NCI-H2171 treated with DMSO at 0.1 percent for 48 hours (cell line): ENCODE measurements around the gene NMNAT3.

ENCODE experiments used
- DNase-seq: peaks from one replicate; lab custom pipeline; 2025; lab: John Stamatoyannopoulos, UW

Gene NMNAT3

DNA sequence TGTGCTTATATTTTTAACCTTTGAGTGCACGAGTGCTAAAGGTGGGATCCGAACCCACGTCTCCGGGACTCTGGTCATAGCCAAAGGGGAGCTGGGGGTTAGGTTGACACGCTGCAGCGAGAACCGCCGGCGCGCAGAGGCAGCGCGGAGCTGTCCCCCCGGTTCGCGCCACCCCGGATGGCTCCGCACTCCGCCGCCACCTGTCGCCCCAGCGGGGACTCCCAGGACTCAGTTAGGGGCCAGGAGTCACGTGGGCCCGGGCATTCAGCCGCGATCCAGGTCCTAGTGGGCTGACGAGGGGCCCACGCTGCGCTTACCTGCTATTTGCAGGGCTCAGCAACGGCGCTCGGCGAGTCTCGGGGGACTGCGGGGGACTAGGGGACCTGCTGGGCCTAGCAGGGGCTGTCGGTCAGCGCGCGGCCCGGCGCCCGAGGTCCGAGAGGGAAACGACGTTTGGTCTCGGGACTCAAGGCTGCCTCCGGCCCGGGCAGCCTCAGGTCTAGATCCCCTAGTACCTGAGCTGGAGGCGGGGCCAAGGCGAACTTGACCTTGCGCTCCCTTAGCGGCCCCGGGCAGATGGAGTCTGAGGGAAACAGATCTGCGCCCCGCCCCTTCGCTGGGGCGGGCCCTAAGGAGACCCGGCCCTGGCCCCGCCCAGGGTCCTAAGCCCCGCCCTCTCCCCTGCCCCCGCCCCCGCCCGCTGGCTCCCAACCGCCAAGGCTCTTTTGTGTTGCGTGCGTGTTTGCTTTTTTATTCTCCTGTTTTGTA lies at the start of gene NMNAT3:
Gene NMNAT3 (minus strand): TSS at position 585 of the 768 bp plus-strand sequence. CDS start 50,248 bp downstream, outside the sequence.
- DNase-seq: peak; percentile 92

DNA sequence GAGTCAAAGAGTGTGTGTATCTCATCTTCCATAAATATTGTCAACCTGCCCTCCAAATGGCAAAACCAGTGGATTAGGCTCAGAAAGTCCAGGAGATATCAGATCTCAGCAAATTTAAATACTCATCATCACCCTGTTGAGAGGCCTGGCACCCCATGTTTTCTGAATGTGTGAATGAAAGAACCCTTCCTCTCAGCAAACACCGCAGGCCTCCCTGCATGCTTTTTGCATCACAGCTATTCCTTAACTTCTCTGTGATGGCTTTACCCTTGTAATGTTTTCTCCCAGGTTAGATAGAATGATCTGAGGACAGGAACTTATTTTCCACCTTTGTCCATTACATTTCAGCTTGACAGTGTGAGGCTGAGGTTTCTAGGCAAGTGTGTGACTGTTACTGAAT lies 43.6 kb upstream of the NMNAT3 start:
- DNase-seq: no peak

DNA sequence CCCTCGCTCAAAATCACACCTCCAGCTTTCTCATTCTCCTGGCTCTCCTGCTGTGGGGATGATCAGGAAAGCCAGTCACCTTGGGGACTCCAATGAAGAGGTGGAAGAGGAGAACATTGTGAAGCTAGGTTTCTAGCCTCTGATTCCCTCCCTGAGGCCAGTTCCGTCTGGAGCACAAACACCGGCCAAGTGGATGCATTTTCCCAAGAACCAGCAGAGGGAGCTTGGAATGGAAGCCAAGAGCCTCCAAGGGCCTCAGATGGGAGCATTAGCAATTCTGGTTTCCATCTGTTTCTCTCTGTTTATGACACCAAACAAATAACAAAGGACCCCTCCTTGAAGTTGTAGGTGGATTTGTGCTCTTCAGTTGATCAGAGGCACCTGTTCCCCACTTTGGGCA lies 40.6 kb upstream of the NMNAT3 start:
- peak; percentile 97 for DNase-seq

DNA sequence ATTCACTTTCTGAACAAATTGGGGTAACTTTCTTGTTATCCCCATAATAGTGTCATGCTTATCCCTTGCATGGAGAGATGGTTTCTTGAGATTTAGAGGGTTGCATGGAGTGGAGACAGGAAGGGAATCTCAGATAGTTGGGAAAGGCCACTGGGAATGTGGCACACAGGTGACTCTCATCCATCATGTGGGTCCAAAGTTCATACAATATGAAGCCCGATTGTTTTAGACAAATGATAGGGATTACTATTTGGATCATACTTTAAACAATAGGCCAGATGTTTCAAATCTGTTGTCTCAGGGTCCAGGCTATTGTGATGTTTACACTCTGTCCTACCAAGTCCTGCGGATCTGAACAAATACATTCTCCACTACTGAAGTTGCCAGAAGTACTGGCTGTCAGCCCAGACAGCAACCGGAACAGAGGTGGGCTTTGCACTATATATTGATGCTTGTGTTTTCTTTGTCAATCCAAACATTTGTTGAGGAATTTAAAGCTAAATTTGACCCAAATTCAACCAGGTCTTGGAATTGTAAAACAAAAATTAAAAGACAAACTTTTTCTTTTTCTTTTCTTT lies 39.2 kb upstream of the NMNAT3 start:
- no peak for DNase-seq

DNA sequence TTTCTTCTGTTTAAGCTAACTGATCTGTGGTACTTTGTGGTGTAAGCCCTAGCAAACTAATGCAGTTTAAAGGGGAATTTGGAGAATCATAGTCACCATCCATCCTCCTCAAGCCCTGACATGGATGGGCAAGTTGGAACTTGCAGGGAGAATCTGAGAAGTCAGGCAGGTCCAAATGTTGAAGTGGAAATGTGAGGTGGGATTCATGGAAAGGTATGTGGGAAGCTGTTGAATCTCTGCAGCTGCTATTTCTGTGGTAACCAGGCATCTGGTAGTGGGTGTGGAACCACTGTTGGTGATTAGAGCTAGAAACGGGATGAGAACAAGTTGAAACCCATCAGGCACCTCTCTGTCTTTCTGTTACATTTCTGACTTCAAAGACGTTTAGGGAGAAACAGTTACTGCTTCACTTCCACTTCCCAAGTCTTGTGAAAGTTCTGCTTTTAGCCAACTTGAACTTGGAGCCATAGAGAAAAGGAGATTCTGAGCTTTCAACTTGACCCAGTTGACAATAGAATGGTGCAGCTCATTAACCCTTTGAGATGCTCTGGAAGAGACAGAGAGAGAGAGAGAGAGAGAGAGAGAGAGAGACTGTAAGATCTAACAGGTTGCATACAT lies 38.1 kb upstream of the NMNAT3 start:
- peak; percentile 82 for DNase-seq

DNA sequence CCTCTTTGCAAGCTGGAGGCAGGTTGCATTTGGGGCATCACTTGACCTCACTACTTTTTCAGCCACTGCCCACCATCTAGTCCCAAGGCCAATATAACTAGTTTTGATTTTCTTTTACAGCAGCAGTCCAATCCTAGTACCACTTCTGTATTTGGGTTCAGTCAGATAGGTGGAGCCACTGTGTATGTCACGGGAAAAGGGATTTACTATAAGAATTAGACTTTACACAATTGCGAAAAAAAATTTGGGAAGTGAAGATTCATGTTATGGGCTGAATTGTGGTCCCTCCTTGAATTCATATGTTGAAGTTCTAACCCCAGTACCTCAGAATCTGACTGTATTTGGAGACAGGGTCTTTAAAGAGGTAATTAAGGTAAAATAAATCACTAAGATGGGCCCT lies 37.4 kb upstream of the NMNAT3 start:
- DNase-seq: no peak

DNA sequence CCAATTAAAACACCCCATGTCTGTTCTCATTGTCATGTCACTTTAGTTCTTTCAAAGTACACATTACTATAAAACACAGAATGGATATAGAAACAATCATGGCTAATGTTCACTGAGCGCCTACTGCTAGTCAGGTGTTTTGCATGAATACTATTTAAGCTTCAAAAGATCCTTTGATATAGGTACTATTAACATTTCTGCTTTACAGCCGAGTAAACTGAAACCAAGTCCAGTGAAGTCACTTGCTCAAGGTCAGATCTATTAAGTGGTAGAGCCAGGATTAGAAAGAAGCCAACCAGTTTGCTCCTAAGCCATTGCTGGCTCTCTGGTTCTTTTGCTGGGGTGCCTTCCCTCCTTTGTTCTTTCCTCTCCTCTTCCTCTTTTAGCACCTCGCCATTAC lies 32.4 kb upstream of the NMNAT3 start:
- DNase-seq: no peak

DNA sequence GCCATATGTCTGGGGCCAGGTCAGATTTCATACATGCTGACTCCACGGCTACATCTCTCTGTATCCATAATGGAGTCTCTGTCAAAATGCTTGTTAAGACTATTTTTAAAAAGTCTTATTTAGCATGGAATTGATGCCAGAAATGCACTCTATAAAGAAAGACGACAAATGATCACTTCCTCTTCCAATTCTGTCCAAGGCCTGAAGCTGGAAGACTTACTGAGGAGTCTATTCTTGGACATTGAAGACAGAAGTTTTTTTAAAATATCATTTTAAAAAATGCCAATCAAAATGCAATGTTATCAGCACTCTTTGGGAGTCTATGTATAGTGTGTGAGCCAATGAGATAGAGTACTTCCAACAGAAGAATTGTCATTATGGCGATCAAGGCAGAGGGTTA lies 27.9 kb upstream of the NMNAT3 start:
- no peak for DNase-seq

DNA sequence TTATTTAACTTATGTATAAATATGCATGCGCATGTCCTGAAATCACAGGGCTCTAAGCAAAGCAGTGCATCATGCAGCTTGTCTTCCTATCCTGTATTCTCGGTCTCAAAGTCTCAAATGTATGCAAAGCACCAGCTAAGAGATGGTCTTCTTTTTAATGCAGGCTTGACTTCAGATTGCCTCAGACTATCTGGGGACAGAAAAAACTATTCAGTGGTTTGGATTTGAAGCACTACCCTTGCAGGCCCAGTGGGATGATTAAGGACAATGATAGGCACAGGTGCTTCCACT lies 18.5 kb upstream of the NMNAT3 start:
- no peak for DNase-seq

DNA sequence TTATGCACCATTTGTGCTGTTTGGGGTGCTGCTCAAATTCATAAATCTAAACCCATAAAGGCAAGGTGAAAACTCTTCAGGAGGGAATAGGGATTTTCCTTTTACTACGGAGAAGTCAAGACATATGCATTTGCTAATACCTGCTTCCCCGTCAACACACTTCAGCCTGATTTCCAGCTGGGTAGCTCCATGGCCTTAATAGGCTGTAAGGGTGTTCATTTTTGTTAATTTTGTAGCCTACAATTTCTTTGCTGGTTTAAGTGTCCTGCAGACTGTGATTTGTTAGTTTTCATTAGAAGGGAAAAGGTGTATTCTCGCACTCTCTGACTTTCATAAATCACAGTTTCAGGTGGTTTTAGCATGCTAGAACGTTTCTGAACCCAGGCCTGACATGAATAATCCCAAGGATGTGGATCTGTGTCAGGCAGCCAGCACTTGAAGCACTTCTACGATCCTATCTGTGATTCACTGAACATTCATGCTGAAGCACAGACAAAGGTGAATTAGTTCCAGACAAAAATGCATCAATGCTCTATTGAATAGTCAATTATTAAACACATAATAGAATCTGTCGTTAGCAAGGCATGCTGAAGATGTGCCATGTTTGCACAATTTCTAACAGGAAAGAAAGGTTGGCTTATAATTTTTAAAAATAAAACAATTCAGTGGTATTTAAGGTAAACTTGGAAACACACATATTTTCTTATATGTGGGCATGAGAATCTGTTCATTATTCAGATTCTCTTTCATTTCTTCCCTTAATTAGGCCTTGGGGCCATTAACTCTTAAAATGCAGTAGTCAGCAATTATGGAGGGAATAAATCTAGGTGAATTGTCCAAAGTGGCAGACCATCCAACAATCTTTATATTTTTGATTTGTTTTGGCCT lies 17.9 kb upstream of the NMNAT3 start:
- no peak for DNase-seq

DNA sequence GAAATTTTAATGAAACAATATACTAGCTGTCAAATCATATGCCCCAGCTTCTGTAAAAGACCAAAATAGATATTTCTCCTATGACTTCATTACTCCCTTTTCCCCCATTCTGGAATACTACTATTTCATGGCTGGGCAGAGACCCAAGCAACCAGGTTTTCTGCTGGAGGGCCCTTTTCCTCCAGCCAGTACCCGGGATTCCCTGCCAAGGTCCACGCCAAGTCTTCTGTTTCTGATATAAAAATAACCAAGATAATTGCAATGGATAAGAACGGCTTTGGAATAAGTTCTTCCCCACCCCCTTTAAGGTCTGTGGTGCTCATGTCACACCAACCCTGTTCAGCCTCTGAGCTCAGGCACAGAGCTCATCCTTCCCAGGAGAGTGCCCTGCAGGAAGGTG lies 17.2 kb upstream of the NMNAT3 start:
- DNase-seq: no peak

DNA sequence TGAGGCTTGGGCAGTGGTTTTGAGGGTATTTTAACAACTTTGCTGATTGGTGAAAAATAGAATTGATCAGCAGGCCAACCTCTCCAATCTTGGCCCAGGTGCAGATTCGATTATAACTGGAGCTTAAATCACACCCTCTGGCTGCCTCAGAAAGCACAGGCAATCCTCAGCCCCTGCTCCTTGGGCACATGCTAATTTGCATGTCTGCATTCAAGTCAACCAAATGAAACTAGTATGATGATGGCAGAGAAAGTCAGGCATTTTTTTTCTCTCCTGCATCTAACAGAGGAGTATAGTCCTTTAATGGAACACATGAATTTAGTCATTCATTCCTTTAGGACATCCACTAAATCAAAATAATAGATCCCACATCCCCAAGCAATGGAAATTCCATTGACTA lies 16.8 kb upstream of the NMNAT3 start:
- no peak for DNase-seq

DNA sequence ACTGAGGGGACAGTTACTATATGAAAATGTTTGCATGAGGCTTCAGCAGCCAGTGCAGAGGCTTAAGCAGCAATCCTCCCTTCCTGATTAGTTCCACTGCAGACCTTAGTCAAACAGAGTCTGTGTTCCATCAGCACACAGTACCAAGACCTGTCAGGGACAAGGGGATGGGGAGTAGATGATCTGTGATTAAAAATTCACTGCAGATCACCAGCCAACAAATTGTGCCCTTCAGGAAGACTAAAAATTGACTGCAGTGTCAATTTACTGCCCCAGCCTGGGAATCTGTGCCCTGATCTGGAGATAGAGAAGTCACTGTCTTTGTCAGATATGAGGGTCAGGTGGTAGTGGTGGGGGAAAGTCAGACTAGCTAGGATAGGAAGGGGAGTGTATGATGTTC lies 13.8 kb upstream of the NMNAT3 start:
- DNase-seq: no peak

DNA sequence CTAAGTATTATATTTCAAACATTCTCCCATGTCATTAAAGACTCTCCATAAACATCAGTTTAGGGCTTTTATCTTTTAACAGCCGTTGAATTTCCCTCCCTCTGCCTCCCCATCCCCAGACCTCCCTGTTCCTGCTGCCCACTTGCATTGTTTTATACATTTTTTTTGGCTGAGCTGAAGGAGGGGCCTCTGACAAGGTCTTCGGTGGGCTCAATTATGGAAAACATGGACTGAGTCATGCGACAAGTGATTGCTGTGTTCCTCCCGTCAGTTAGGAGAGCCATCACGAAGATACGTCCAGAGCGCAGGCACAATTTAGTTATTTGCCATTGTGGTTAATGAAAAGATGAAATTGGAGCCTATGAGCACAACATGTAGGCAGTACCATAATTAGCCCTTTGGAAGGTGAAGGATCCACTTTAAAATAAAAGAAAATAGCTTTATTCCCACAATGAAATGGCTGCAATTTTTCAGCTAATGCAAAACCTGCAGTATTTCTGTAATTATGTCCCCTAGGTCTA lies 12.0 kb upstream of the NMNAT3 start:
- DNase-seq: no peak

DNA sequence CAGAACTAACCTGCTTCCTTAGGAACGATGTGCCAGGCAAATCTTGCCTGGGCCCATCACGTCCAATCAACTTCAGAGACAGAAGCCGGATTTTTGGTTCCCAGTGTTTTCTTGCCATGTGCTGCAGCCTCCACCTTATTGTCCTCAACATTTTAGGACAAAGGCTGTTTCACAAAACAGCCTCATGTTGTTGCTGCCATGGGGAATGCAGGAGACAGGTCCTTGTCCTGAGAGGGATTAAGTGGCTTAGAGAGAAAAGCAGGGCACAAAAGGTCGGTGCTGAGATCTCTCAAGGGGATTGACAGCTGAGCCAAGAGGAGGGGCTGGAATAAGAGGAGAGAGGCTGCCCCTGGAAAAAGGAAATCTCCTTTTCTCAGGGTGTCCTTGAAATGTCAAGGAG lies 11.3 kb upstream of the NMNAT3 start:
- peak; percentile 32 for DNase-seq

DNA sequence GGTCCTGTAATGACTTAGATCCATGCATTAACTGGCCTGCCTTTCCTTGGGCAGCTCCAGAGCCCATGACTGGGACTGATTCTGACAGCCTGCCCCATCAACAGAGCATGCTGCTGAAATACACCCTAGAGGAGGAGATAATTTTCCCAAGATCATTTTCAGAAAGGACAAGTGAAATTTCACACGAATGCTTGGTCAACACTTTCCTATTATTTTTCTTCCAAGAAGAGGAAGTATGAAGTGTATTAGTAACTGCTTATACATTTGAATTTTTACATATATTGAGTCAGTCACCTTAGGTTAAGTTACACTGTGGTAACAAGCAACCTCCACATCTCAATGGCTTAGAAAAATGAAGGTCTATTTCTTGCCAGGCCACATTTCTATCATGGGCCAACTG lies 9.7 kb upstream of the NMNAT3 start:
- DNase-seq: no peak

DNA sequence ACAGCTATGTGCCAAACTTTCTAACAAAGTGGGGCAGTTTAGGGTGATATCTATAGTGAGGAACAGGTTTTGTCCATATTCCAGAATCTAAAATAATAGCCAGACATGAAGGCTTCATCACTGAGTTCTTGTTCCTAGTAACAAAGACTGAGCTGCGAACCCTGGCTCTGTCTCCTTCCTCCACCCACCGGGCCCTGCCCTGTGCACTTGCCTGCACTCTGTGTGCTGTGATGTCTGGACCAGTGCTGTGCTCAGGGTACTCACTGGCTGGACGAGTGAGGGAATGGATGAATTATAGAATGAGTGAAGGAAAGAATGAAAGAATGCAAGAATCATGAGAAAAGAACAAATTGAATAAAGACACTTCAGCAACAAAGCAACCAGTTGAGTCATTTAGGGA lies 8.9 kb upstream of the NMNAT3 start:
- no peak for DNase-seq

DNA sequence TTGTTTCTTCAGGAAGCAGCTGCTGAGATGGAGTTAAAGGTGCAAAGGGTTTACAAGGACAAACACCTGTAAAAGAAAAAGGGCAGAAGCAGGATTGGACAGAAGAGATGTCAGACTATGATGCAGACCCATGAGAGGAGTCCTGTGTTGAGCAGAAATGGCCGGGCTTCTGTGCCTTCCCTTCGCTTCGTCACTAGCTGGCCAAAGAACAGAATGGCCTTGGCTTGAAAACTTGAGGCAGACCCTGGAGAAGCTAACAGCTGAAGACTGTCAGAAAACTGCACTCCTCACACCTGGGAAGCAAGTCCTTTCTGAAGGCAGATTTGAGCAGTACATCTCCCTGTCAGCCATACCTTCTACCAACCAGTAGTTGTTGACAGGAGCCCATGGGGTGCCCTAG lies 8.4 kb upstream of the NMNAT3 start:
- no peak for DNase-seq

DNA sequence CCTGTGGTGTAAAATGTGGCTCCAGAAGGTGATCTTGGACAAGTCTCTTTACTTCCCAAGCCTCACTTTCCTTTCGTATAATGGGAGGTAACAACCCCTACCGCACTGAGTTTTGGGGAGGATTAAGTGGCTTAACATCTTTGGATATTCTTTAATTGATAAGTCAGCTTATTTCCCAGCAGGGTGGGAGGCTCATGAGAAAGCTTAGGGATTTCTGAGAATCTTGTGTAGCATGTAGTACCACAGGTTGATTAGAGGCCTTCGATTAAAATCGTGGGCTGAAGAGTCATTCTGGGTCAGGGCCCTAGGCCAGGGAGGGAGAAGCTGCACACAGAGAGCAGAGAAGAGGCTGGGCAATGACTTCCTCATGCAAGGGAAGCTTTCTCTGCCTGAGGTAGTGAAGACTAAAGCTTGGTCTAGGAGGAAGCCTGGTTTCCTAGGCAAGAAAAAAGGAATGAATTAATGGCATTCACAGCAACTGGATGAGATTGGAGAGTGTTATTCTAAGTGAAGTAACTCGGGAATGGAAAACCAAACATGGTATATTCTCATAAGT lies 1.5 kb upstream of the NMNAT3 start:
- DNase-seq: no peak

DNA sequence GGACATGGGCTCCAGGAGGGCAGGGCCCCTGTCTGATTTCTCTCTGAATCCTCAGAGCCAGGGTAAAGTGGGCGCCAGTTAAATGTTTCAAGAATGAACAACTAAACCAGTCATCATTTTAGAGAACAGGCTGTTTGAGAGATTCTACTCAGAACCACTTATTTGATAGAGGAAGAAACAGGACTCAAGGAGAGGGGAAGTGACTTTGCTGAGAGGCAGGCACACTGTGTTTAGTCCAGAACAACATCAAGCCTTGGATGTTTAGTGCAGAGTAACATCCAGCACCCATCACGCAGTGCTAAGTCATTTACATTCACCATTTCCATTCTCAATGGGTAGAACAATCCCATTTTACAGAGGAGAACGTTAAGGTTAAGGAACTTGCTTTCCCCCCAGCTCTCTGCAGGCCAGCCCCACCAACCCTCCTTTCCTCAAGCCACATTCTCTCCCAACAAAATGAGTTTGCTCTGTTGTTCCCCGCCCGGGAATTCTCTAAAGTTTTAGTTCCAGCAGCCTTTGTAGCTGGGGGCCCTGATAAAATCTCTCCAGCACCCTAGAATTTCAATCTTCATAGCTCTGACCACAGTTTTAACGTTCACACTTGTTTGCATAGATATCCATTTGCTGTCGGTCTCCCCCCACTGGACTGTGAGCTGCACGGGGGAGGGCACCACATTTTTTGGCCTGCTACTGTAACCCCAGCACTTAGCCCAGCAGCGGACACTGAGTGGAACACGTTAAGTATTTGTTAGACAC lies 962 bp downstream of the NMNAT3 start:
- no peak for DNase-seq

DNA sequence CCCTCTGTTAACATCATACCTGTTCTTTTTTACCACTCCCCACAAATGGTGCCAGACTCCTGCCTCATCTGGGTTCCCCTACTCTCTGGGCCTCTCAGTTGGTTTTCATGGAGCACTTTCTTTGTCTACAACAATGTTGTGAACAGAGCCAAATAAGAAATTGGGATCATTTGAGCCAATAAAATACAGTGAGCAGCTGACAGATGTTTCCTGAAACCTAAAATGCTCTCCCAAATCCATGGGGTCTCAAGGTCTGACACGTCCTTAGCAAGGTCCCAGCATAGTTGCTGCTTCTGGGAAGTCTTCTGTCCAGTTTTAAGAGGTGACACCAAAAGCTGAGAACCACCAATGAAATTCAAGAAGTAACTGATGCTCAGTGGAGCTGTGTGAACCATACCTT lies 1.7 kb downstream of the NMNAT3 start:
- DNase-seq: no peak
